ENCODE data around the gene GPC6.

GPC6 gene

GRCh38 chr13:93398167-93399035, 171.8 kb downstream of the GPC6 start:
- peaks cover 0 to 3% of the 10 kb centered on the region in 2 donors for H3K9me3 ChIP-seq (replicated peaks in 1 of 2; ENCODE audit: control insufficient read depth in 2 of 2, insufficient read depth in 1 of 2, low read depth in 1 of 2, low read length in 2 of 2)
- H2AFZ ChIP-seq (ENCODE audit: low read length), result no peak overlapping the region
- H2BK12ac ChIP-seq (ENCODE audit: low read length), result no peak overlapping the region
- H2BK120ac ChIP-seq (ENCODE audit: low read depth, low read length), result no peak overlapping the region
- no peak overlapping the region for H3K18ac ChIP-seq (ENCODE audit: low read length)
- no peak for DNase-seq (ENCODE audit: low spot score)
- no peak overlapping the region for H2BK15ac ChIP-seq (ENCODE audit: low read length)
- no peak overlapping the region for H3K14ac ChIP-seq (ENCODE audit: low read length)
- H2AK5ac ChIP-seq (ENCODE audit: low read depth, low read length), result no peak overlapping the region
- H3K4me1 ChIP-seq (ENCODE audit: control insufficient read depth in 2 of 2, insufficient read depth in 1 of 2, low read depth in 1 of 2, low read length in 2 of 2), result peaks cover 0 to 3% of the 10 kb centered on the region in 2 donors
- H3K4me3 ChIP-seq (ENCODE audit: low read length in 2 of 2), result no peak overlapping the region
- no peak overlapping the region for H2BK5ac ChIP-seq (ENCODE audit: low read length)
- H3K36me3 ChIP-seq (replicated peaks in 1 of 2; ENCODE audit: control insufficient read depth in 2 of 2, insufficient read depth in 2 of 2, low read length in 2 of 2), result no peaks in the 10 kb centered on the region
- no peak overlapping the region for H4K8ac ChIP-seq (ENCODE audit: low read depth, low read length)
- no peak overlapping the region for H4K91ac ChIP-seq (ENCODE audit: low read depth, low read length, poor library complexity)
- H3K4me2 ChIP-seq (ENCODE audit: insufficient read depth, low read length, poor library complexity, severe bottlenecking), result no peak overlapping the region
- no peak overlapping the region for H3K9ac ChIP-seq (ENCODE audit: low read depth, low read length, poor library complexity)
- H3K79me1 ChIP-seq (ENCODE audit: low read depth, low read length), result no peaks in the 10 kb centered on the region
- H3K27ac ChIP-seq (replicated peaks; ENCODE audit: low read length), result no peak overlapping the region
- H3K27me3 ChIP-seq (ENCODE audit: control insufficient read depth in 3 of 3, insufficient read depth in 3 of 3, low read depth in 1 of 3, low read length in 3 of 3), result no peaks in the 10 kb centered on the region
- H3K4ac ChIP-seq (ENCODE audit: low read length), result no peak overlapping the region
- H3K23ac ChIP-seq (ENCODE audit: low read depth, low read length, poor library complexity), result no peak overlapping the region
- no CpG with 5 or more reads among the region's 4 CpGs for WGBS, 2 donors (ENCODE audit: extremely low coverage in 2 of 2, insufficient read length in 2 of 2, insufficient replicate concordance in 1 of 2)

- no peak overlapping the region for H2AFZ ChIP-seq (ENCODE audit: low read length)
These were observed 172.6 kb downstream of the GPC6 start for GRCh38 chr13:93399212-93399611.

GRCh38 chr13:93406136-93406535, 179.5 kb downstream of the GPC6 start:
- H3K36me3 ChIP-seq (replicated peaks in 1 of 2; ENCODE audit: control insufficient read depth in 2 of 2, insufficient read depth in 2 of 2, low read length in 2 of 2), result no peaks in the 10 kb centered on the region
- WGBS, 2 donors (ENCODE audit: extremely low coverage in 2 of 2, insufficient read length in 2 of 2, insufficient replicate concordance in 1 of 2), result no CpG with 5 or more reads among the region's 2 CpGs

More at GRCh38 chr13:93399212-93399611, 172.6 kb downstream of the GPC6 start:
- no peak overlapping the region for H2AK5ac ChIP-seq (ENCODE audit: low read depth, low read length)
- no peak overlapping the region for H3K27ac ChIP-seq (replicated peaks; ENCODE audit: low read length)
- no peaks in the 10 kb centered on the region for H3K36me3 ChIP-seq (replicated peaks in 1 of 2; ENCODE audit: control insufficient read depth in 2 of 2, insufficient read depth in 2 of 2, low read length in 2 of 2)
- H3K9ac ChIP-seq (ENCODE audit: low read depth, low read length, poor library complexity), result no peak overlapping the region
- DNase-seq (ENCODE audit: low spot score), result no peak
- no peak overlapping the region for H3K23ac ChIP-seq (ENCODE audit: low read depth, low read length, poor library complexity)
- H4K8ac ChIP-seq (ENCODE audit: low read depth, low read length), result no peak overlapping the region
- no peak overlapping the region for H3K4ac ChIP-seq (ENCODE audit: low read length)
- no peak overlapping the region for H3K4me3 ChIP-seq (ENCODE audit: low read length in 2 of 2)
- H2BK12ac ChIP-seq (ENCODE audit: low read length), result no peak overlapping the region
- H4K91ac ChIP-seq (ENCODE audit: low read depth, low read length, poor library complexity), result no peak overlapping the region
- no peak overlapping the region for H2BK15ac ChIP-seq (ENCODE audit: low read length)
- no peak overlapping the region for H3K4me2 ChIP-seq (ENCODE audit: insufficient read depth, low read length, poor library complexity, severe bottlenecking)
- H2BK120ac ChIP-seq (ENCODE audit: low read depth, low read length), result no peak overlapping the region
- H3K9me3 ChIP-seq (replicated peaks in 1 of 2; ENCODE audit: control insufficient read depth in 2 of 2, insufficient read depth in 1 of 2, low read depth in 1 of 2, low read length in 2 of 2), result peaks cover 0 to 3% of the 10 kb centered on the region in 2 donors
- H3K27me3 ChIP-seq (ENCODE audit: control insufficient read depth in 3 of 3, insufficient read depth in 3 of 3, low read depth in 1 of 3, low read length in 3 of 3), result no peaks in the 10 kb centered on the region
- WGBS, 2 donors (ENCODE audit: extremely low coverage in 2 of 2, insufficient read length in 2 of 2, insufficient replicate concordance in 1 of 2), result no CpG with 5 or more reads among the region's 4 CpGs
- H3K14ac ChIP-seq (ENCODE audit: low read length), result no peak overlapping the region
- H3K4me1 ChIP-seq (ENCODE audit: control insufficient read depth in 2 of 2, insufficient read depth in 1 of 2, low read depth in 1 of 2, low read length in 2 of 2), result peaks cover 0 to 3% of the 10 kb centered on the region in 2 donors
- H3K79me1 ChIP-seq (ENCODE audit: low read depth, low read length), result no peaks in the 10 kb centered on the region
- H2BK5ac ChIP-seq (ENCODE audit: low read length), result no peak overlapping the region
- H3K18ac ChIP-seq (ENCODE audit: low read length), result no peak overlapping the region

GRCh38 chr13:93407551-93407950, 180.9 kb downstream of the GPC6 start:
- no peak overlapping the region for H3K9ac ChIP-seq (ENCODE audit: low read depth, low read length, poor library complexity)
- H2BK5ac ChIP-seq (ENCODE audit: low read length), result no peak overlapping the region
- H2BK12ac ChIP-seq (ENCODE audit: low read length), result no peak overlapping the region
- H4K8ac ChIP-seq (ENCODE audit: low read depth, low read length), result no peak overlapping the region
- no peak overlapping the region for H3K4me3 ChIP-seq (ENCODE audit: low read length in 2 of 2)
- no peak for DNase-seq (ENCODE audit: low spot score)
- H3K23ac ChIP-seq (ENCODE audit: low read depth, low read length, poor library complexity), result no peak overlapping the region
- no peak overlapping the region for H4K91ac ChIP-seq (ENCODE audit: low read depth, low read length, poor library complexity)
- H2BK120ac ChIP-seq (ENCODE audit: low read depth, low read length), result no peak overlapping the region
- H3K27ac ChIP-seq (replicated peaks; ENCODE audit: low read length), result no peak overlapping the region
- no peak overlapping the region for H2AK5ac ChIP-seq (ENCODE audit: low read depth, low read length)
- no peak overlapping the region for H3K4me2 ChIP-seq (ENCODE audit: insufficient read depth, low read length, poor library complexity, severe bottlenecking)
- H3K4ac ChIP-seq (ENCODE audit: low read length), result no peak overlapping the region
- no peaks in the 10 kb centered on the region for H3K79me1 ChIP-seq (ENCODE audit: low read depth, low read length)
- peaks cover 0 to 2% of the 10 kb centered on the region in 2 donors for H3K9me3 ChIP-seq (replicated peaks in 1 of 2; ENCODE audit: control insufficient read depth in 2 of 2, insufficient read depth in 1 of 2, low read depth in 1 of 2, low read length in 2 of 2)
- no peak overlapping the region for H2BK15ac ChIP-seq (ENCODE audit: low read length)
- no peak overlapping the region for H2AFZ ChIP-seq (ENCODE audit: low read length)
- H3K14ac ChIP-seq (ENCODE audit: low read length), result no peak overlapping the region
- H3K27me3 ChIP-seq (ENCODE audit: control insufficient read depth in 3 of 3, insufficient read depth in 3 of 3, low read depth in 1 of 3, low read length in 3 of 3), result no peaks in the 10 kb centered on the region
- no peaks in the 10 kb centered on the region for H3K36me3 ChIP-seq (replicated peaks in 1 of 2; ENCODE audit: control insufficient read depth in 2 of 2, insufficient read depth in 2 of 2, low read length in 2 of 2)
- no peak overlapping the region for H3K18ac ChIP-seq (ENCODE audit: low read length)
- no peaks in the 10 kb centered on the region for H3K4me1 ChIP-seq (ENCODE audit: control insufficient read depth in 2 of 2, insufficient read depth in 1 of 2, low read depth in 1 of 2, low read length in 2 of 2)

More at GRCh38 chr13:93406136-93406535, 179.5 kb downstream of the GPC6 start:
- Histone ChIP-seq H3K4ac (ENCODE audit: low read length) (no peak overlapping the region), H2AK5ac (ENCODE audit: low read depth, low read length) (no peak overlapping the region), H3K4me1 (ENCODE audit: control insufficient read depth in 2 of 2, insufficient read depth in 1 of 2, low read depth in 1 of 2, low read length in 2 of 2) (no peaks in the 10 kb centered on the region), H4K91ac (ENCODE audit: low read depth, low read length, poor library complexity) (no peak overlapping the region), H3K18ac (ENCODE audit: low read length) (no peak overlapping the region), H3K9me3 (replicated peaks in 1 of 2; ENCODE audit: control insufficient read depth in 2 of 2, insufficient read depth in 1 of 2, low read depth in 1 of 2, low read length in 2 of 2) (peaks cover 0 to under 1% of the 10 kb centered on the region in 2 donors), H2AFZ (ENCODE audit: low read length) (no peak overlapping the region), H3K27me3 (ENCODE audit: control insufficient read depth in 3 of 3, insufficient read depth in 3 of 3, low read depth in 1 of 3, low read length in 3 of 3) (no peaks in the 10 kb centered on the region), H3K9ac (ENCODE audit: low read depth, low read length, poor library complexity) (no peak overlapping the region), H3K4me3 (ENCODE audit: low read length in 2 of 2) (no peak overlapping the region), H3K4me2 (ENCODE audit: insufficient read depth, low read length, poor library complexity, severe bottlenecking) (no peak overlapping the region), H2BK15ac (ENCODE audit: low read length) (no peak overlapping the region), H3K79me1 (ENCODE audit: low read depth, low read length) (no peaks in the 10 kb centered on the region), H2BK12ac (ENCODE audit: low read length) (no peak overlapping the region), H2BK5ac (ENCODE audit: low read length) (no peak overlapping the region), H4K8ac (ENCODE audit: low read depth, low read length) (no peak overlapping the region), H3K14ac (ENCODE audit: low read length) (no peak overlapping the region), H3K27ac (replicated peaks; ENCODE audit: low read length) (no peak overlapping the region), H3K23ac (ENCODE audit: low read depth, low read length, poor library complexity) (no peak overlapping the region), H2BK120ac (ENCODE audit: low read depth, low read length) (no peak overlapping the region)
- no peak for DNase-seq (ENCODE audit: low spot score)

Data from neuronal stem cell (in vitro differentiated cells).